Neural progenitor cell (in vitro differentiated cells): Measurements from ENCODE around the gene CNGA2. TPM values are rescaled to one million over a fixed set of nuclear protein-coding genes. Genes with fewer than 3 reads are reported as not detected.

ENCODE experiments used
- DNase-seq: peaks from one replicate; pipeline ENCODE4 v3.0.0-alpha.2; 2016; ENCODE audit warnings: low spot score
- H2AFZ ChIP-seq: fragments of 200-600 bp; sonication (generic); replicated peaks from 2 replicates; pipeline ENCODE4 v1.6.1; 2016; ENCODE audit warnings: antibody characterized with exemption
- H3F3A ChIP-seq: fragments of 200-600 bp; sonication (generic); 2 replicates; pipeline ENCODE4 v1.6.1; 2016; ENCODE audit warnings: antibody characterized with exemption, low read depth
- H3K27ac ChIP-seq: fragments of 200-600 bp; sonication (generic); 2 replicates; pipeline ENCODE4 v1.5.1; 2016; ENCODE audit warnings: mild to moderate bottlenecking
- H3K27me3 ChIP-seq: fragments of 200-600 bp; sonication (generic); 2 replicates; pipeline ENCODE4 v1.6.1; 2016; ENCODE audit warnings: mild to moderate bottlenecking, moderate library complexity
- H3K36me3 ChIP-seq: fragments of 200-600 bp; sonication (generic); 2 replicates; pipeline ENCODE4 v1.5.1; 2016
- H3K4me1 ChIP-seq: fragments of 200-600 bp; sonication (generic); 2 replicates; pipeline ENCODE4 v1.6.1; 2016; ENCODE audit warnings: mixed run types
- H3K4me2 ChIP-seq: fragments of 200-600 bp; sonication (generic); 2 replicates; pipeline ENCODE4 v1.6.1; 2016
- H3K4me3 ChIP-seq: fragments of 200-600 bp; sonication (generic); 2 replicates; pipeline ENCODE4 v1.5.1; 2016
- H3K79me2 ChIP-seq: fragments of 200-600 bp; sonication (generic); 2 replicates; pipeline ENCODE4 v1.6.1; 2016; ENCODE audit warnings: low read depth
- H3K9ac ChIP-seq: fragments of 200-600 bp; sonication (generic); 2 replicates; pipeline ENCODE4 v1.6.1; 2016
- H3K9me3 ChIP-seq: fragments of 200-600 bp; sonication (generic); 2 replicates; pipeline ENCODE4 v1.5.1; 2016; ENCODE audit warnings: low read depth
- H4K20me1 ChIP-seq: fragments of 200-600 bp; sonication (generic); 2 replicates; pipeline ENCODE4 v1.6.1; 2016; ENCODE audit warnings: low read depth
- H3K27ac Mint-ChIP-seq: 3 replicates; pipeline ENCODE4 v1.8.0; 2021; ENCODE audit warnings: mixed read lengths
- H3K27me3 Mint-ChIP-seq: 2 replicates; pipeline ENCODE4 v1.8.0; 2022; ENCODE audit warnings: low read depth, mild to moderate bottlenecking, inconsistent platforms, moderate library complexity, mixed read lengths; ENCODE audit not compliant: insufficient read depth
- H3K36me3 Mint-ChIP-seq: 3 replicates; pipeline ENCODE4 v1.8.0; 2021; ENCODE audit warnings: mixed read lengths
- H3K4me1 Mint-ChIP-seq: 3 replicates; pipeline ENCODE4 v1.8.0; 2021; ENCODE audit warnings: mixed read lengths
- H3K4me3 Mint-ChIP-seq: 3 replicates; pipeline ENCODE4 v1.8.0; 2021; ENCODE audit warnings: mild to moderate bottlenecking, moderate library complexity, mixed read lengths
- H3K9me3 Mint-ChIP-seq: 3 replicates; pipeline ENCODE4 v1.8.0; 2020; ENCODE audit warnings: mixed read lengths
- CTCF ChIP-seq: fragments of 200-600 bp; sonication (generic); IDR thresholded peaks from 2 replicates; pipeline ENCODE4 v1.5.1; 2017; ENCODE audit warnings: antibody characterized with exemption, mild to moderate bottlenecking
- EZH2 ChIP-seq: fragments of 200-600 bp; sonication (generic); IDR thresholded peaks from 2 replicates; pipeline ENCODE4 v1.6.1; 2017; ENCODE audit warnings: antibody characterized with exemption, mild to moderate bottlenecking, moderate library complexity
- EZH2phosphoT487 ChIP-seq: fragments of 200-600 bp; sonication (generic); IDR thresholded peaks from 2 replicates; pipeline ENCODE4 v1.6.1; 2017; ENCODE audit warnings: antibody characterized with exemption
- total RNA-seq: library from RNA; depleted of rRNA; stranded (reverse); fragments of >200 nt; gene quantifications from 2 replicates; pipeline ENCODE4 v1.2.3, GENCODE V29; 2015; ENCODE audit warnings: low replicate concordance

Gene CNGA2
- total RNA-seq, 1 donor from 2014 or later = not detected

GRCh38 chrX:151742311-151742710 is 7.8 kb downstream of the CNGA2 start:
- peaks cover 19% of the 10 kb centered on the region for H3K9me3 Mint-ChIP-seq
- Histone ChIP-seq H3K27me3 (no peaks in the 10 kb centered on the region), H3K4me3 (no peak overlapping the region), H2AFZ (no peak overlapping the region), H3K36me3 (no peaks in the 10 kb centered on the region), H4K20me1 (no peaks in the 10 kb centered on the region), H3K9ac (no peak overlapping the region), H3K4me2 (no peak overlapping the region), H3K79me2 (no peaks in the 10 kb centered on the region), H3K27ac (no peak overlapping the region), H3K9me3 (no peaks in the 10 kb centered on the region), H3K4me1 (no peaks in the 10 kb centered on the region), H3F3A (no peaks in the 10 kb centered on the region)
- H3K27me3 Mint-ChIP-seq = peaks cover 16% of the 10 kb centered on the region
- H3K4me1 Mint-ChIP-seq = no peaks in the 10 kb centered on the region
- no peak overlapping the region for H3K4me3 Mint-ChIP-seq
- DNase-seq = no peak
- no peak overlapping the region for H3K27ac Mint-ChIP-seq
- TF ChIP-seq EZH2 = no peak
- TF ChIP-seq CTCF = no peak
- TF ChIP-seq EZH2phosphoT487 = no peak
- H3K36me3 Mint-ChIP-seq = no peaks in the 10 kb centered on the region

GRCh38 chrX:151743651-151744470 is 9.3 kb downstream of the CNGA2 start:
- Histone ChIP-seq H3K79me2 (no peaks in the 10 kb centered on the region), H3K9me3 (no peaks in the 10 kb centered on the region), H3K4me3 (no peak overlapping the region), H2AFZ (no peak overlapping the region), H3K9ac (no peak overlapping the region), H3K27me3 (no peaks in the 10 kb centered on the region), H3K4me2 (no peak overlapping the region), H3F3A (no peaks in the 10 kb centered on the region), H3K4me1 (no peaks in the 10 kb centered on the region), H3K27ac (no peak overlapping the region), H3K36me3 (no peaks in the 10 kb centered on the region), H4K20me1 (no peaks in the 10 kb centered on the region)
- no peak for DNase-seq
- Mint-ChIP-seq H3K27me3 (peaks cover 16% of the 10 kb centered on the region), H3K4me3 (no peak overlapping the region), H3K27ac (no peak overlapping the region), H3K4me1 (no peaks in the 10 kb centered on the region), H3K36me3 (no peaks in the 10 kb centered on the region), H3K9me3 (peaks cover 16% of the 10 kb centered on the region)
- no peak for TF ChIP-seq EZH2phosphoT487
- TF ChIP-seq CTCF = no peak
- TF ChIP-seq EZH2 = no peak

- peaks cover 15% of the 10 kb centered on the region for H3K9me3 Mint-ChIP-seq
- no peaks in the 10 kb centered on the region for H3K36me3 Mint-ChIP-seq
- no peak overlapping the region for H3K9ac ChIP-seq
- H3K9me3 ChIP-seq = no peaks in the 10 kb centered on the region
- H3K27me3 Mint-ChIP-seq = peaks cover 12% of the 10 kb centered on the region
- no peak overlapping the region for H2AFZ ChIP-seq
- H3K4me3 ChIP-seq = no peak overlapping the region
- H3F3A ChIP-seq = no peaks in the 10 kb centered on the region
- no peaks in the 10 kb centered on the region for H3K79me2 ChIP-seq
- no peaks in the 10 kb centered on the region for H3K4me1 Mint-ChIP-seq
- H3K27ac ChIP-seq = no peak overlapping the region
- no peak overlapping the region for H3K4me2 ChIP-seq
- no peaks in the 10 kb centered on the region for H3K36me3 ChIP-seq
- no peak overlapping the region for H3K4me3 Mint-ChIP-seq
- H3K27ac Mint-ChIP-seq = no peak overlapping the region
- no peak for DNase-seq
- no peaks in the 10 kb centered on the region for H3K27me3 ChIP-seq
- H3K4me1 ChIP-seq = no peaks in the 10 kb centered on the region
- no peak for TF ChIP-seq EZH2
- TF ChIP-seq CTCF = no peak
- no peak for TF ChIP-seq EZH2phosphoT487
- no peaks in the 10 kb centered on the region for H4K20me1 ChIP-seq
Observed at GRCh38 chrX:151745651-151746050, 11.1 kb downstream of the CNGA2 start.
